ENCODE results near the gene KHNYN.

KHNYN gene

DNA sequence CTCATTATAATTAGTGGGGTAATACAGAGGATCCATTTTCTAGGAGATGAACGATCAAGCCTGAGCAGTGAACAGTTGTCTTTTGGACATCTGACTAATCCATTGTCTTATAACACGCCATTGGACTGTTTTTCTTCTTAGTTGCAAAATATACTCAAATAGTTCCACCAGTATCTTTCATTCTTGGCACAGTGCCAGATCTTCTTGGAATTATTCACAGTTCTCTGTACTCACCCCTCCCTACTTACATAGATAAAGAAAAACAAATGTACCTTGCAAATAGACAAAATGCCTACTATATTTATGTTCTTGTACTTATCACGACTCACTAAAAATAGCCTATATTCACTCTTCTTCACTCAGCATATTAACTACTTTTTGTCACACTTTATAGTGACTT is 4.0 kb upstream of the KHNYN start:
- DNase-seq = no peak

DNA sequence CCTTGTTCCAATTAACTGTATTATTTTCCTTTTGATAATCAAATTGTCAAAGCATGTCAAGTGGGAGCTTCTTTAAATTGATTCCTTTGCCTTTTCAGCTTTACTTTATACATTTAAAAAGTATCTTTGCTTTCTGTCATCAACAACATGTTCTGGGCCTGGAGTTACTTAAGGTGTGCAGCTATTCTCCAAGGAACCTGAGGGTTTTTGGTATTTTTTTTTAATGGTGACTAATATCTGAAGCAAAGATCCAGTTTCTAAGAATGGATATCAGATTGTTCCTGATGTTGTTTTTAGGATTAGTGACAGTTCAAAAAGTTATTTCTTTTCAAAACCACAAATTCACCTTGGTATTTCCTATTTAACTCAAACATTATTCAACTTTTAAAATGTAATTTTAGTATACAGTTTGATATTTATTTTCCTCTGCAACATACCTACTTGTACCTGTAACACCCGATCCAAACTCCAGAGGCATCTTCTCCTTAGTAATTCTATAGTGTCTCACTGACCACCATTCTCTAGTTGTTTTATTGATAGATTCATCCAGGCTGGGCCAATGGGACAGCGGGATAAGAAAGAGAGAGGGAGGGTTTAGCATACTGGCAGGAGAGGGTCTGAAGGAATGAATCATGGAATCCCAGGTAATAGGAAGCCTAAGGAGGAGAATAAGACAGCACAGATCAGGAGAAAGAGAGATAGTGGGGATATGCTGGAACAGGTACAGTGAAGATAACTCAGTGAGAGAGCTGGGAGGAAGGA is 3.4 kb upstream of the KHNYN start:
- DNase-seq = no peak

DNA sequence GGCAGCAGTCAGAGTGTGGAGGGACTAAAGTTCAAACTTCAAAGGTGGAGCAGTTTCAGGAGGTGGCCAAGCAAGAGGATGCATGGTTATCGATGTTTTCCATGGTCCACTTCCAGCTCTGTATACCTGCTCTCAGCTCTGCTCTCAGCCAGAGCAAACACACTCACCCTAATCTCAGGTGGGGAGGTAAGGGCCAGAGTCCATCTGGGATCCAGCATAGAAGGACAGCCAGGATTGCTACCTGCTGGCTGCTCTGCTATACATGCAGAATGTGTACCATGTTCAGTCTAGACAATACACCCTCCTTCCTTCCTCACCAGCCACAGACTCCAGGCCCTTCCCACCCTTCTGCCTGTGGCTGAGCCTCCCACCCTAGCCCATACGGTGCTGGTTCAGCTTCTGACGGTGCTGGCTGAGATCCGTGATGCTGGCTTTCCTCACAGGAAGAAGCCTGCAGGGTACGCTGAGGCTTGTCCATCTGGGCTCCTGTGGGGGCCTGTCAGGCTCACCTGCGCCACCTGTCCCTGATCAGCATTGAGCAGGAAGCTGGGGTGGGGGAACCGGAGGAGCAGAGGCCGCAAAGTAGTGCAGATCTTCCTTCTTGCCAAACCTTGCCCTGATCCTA is 2.7 kb upstream of the KHNYN start:
- DNase-seq = no peak

DNA sequence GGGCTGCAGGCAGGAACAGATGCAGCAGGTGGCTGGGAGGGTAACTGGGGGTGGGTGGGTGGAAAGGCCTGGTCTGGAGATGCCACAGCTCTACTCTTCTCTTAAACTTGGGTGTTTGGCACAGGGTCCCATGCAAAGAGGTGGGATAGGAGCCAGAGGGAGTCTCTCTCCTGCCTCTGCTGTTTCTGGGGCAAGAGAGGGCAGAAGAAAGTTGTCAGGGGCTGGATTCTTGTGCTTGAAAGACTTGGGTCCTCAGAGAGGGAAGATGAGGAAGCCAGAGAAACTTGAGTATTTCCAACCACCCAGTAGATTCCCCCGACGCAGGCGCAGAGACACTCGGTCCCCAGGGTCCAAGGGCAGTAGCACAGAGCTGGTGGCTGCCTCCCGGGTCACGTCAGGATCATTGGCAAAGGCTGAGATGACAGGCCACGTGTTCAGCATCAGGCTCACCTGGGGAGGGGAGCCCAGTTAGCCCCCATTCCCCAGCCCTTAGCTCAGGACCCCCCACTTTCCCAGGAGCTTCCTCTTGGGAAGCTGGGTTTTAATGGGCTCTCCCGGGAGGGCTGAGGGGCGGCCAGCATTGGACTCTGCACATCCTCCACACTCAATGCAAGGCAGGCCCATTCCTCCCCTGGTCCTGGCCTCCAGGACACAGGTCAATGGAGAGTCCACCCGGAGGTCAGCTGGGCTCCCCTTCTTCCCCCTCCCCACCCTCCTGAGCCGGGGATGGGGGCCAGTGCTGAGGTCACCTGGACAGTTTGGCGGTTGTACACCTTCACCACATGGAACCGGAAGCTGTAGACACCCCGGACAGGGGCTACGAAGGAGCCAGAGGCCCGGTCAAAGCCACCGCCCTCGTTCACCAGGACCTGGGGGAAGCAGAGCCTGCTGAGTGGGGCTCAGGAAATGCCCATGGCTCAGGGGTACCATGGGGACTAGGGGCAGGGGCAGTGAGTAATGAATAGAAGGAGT is 1.9 kb upstream of the KHNYN start:
- DNase-seq = no peak

DNA sequence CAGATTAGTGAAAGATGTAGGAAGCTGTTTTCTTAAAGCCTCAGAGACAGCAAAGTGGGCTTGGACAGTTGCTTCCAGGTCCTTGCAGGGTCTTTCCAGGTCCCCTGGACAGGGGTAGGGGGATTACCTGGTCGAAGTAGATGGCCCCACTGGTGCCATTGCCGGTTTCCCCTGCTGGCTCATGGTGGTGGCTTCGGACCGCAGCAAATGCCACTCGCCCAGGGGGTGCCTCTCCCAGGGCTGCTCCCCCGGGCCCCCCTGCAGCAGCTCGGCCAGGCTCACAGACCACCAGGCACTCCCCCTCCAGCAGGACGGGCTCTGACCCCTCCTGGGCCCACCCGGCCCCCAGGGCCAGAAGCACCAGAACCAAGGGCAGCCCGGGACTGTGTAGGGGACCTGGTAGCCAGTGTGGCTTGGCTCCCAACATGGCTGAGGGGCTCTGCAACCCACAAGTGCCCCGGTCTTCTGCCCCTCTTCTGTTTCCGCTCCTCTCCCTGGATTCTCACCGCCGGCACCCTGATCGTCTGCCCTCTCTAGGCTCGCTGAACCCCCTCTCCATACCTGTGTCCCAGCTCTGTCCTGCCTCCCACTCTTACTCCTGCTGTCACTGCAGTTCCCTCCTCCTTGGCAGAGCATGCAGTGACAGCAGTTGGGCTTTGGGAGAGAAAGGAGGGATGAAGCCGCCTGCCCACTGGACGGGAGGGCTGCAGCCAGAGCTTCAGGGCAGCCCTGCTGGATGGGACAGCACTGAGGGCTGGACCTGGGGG is 943 bp upstream of the KHNYN start:
- DNase-seq = no peak

DNA sequence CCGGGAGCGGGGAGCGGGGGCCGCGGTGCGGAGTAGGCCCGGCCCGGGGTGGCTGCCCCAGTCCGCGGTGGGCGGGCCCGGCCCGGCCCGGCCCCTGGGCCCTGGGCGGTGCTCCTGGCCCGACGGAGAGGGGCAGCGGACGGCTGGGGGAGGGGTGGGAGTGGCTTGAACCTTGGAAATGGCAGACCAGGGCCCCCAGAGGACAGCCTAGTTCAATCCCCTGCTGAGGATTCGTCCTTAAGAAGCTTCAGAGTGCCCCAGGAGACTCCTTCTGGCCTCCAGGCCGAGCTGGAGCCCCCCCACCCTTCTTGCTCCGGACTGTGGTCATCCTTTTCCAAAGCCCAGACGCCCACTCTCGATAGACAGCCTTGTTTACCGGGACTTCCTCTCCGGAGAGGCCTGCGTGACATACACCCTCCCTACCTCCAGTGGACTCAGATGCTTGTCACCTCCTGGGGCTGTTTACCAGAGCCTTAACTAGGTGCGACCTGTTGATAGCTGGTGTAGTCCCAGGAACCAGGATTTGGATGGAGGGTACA is 458 bp downstream of the KHNYN start:
- peak; percentile 56 for DNase-seq

DNA sequence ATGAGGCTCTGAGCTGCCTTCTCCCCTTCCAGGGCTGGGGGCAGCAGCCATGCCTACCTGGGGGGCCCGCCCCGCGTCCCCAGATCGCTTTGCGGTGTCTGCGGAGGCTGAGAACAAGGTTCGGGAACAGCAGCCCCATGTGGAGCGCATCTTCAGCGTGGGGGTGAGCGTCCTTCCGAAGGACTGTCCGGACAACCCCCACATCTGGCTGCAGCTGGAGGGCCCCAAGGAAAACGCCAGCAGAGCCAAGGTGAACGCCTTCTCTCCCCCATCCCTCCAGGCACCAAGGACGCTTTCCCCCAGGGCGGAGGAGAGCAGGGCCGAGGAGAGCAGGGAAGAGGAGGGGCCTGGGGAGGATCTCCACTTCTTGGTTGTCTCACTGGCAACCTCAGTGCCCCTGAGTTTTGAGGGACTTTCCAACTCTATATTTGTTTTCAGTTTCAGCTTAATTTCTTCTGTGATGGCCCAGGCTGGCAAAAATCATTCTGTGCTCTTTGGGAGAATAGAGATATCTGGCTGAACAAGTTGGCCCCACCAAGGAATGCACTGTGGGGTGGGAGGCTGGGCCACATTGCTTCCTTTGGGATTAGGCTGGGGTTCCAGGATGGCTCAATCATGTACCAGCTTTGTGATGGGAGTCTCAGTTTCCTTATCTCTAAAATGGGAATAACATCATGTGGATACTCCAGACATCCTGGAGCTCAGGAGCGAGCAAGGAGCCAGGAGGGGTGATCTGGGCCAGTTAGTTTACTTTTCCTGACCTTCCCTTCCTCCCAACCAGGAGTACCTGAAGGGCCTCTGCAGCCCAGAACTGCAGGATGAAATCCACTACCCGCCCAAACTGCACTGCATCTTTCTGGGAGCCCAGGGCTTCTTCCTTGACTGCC is 1.2 kb downstream of the KHNYN start:
- DNase-seq = no peak

DNA sequence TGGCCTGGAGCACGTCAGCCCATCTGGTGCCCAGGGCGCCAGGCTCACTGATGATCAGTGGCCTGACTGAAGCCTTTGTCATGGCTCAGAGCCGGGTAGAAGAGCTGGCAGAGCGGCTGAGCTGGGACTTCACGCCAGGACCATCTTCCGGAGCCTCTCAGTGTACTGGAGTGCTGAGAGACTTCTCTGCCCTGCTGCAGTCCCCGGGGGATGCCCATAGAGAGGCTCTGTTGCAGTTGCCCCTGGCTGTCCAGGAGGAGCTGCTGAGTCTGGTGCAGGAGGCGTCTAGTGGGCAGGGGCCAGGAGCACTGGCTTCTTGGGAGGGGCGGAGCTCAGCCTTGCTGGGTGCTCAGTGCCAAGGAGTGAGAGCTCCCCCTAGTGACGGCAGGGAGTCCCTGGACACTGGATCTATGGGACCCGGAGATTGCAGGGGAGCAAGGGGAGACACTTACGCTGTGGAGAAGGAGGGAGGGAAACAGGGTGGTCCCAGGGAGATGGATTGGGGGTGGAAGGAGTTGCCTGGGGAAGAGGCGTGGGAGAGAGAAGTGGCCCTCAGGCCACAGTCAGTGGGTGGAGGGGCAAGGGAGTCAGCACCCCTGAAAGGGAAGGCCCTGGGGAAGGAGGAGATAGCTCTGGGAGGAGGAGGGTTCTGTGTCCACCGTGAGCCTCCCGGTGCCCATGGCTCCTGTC is 2.0 kb downstream of the KHNYN start:
- peak; percentile 24 for DNase-seq

DNA sequence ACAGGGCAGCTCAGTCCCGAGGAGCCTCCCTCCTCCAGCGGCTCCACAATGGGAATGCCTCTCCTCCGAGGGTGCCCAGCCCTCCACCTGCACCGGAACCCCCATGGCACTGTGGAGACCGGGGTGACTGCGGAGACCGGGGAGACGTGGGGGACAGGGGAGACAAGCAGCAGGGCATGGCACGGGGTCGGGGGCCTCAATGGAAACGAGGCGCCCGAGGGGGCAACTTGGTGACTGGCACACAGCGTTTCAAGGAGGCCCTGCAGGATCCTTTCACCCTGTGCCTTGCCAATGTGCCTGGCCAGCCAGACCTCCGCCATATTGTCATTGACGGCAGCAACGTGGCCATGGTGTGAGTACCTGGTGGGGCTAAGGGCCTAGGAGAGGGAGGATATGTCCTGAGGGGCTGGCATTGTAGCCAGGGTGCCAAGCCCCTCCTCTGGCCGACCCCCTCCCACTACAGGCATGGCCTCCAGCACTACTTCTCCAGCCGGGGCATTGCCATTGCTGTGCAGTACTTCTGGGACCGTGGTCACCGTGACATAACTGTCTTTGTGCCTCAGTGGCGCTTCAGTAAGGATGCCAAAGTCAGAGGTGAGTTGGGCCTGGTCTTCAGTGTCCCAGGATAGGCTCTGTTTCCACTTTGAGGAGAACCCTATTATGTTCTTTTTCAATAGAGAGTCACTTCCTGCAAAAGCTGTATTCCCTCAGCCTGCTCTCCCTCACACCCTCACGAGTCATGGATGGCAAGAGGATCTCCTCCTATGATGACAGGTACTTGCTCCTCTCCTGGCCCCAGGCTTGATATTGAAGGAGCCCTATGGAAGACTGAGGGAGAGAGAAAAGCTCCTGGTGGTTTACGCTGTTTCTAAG is 2.7 kb downstream of the KHNYN start:
- DNase-seq = no peak

DNA sequence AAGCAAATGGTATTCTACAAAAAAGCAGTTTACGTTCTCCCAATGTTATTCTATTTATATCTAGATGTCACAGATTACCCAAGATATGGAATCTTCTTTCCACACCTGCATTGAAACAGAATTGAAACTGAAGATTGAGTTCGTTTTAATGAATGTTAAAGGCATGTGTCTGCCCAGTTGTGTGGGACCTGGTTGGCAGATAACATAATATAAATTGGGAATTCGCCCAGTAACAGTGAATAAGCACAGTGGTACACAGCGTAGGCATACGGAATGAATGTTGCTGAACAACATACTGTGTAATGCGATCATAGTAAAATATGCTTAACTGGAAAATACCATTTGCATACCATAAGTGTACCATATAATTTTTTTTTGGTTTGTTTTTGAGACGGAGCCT is 4.3 kb downstream of the KHNYN start:
- DNase-seq = no peak

DNA sequence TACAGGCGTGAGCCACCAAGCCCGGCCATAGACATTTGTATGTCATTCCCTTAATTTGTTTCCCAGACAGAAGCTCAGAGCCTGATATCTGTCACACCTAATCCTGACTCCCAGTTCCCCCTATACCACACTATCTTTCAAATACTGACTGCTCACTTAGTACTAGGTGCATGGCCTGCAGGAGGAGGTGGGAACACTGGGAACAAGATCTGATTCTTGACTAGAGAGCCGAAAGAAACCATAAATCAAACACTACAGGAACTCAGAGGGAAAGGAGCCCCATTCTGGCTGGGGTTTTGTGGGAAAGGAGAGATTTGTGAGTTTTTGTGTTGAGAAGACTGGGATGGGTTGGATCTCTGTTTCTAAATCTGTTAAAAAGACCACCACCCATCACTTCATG is 4.9 kb downstream of the KHNYN start:
- DNase-seq = no peak

DNA sequence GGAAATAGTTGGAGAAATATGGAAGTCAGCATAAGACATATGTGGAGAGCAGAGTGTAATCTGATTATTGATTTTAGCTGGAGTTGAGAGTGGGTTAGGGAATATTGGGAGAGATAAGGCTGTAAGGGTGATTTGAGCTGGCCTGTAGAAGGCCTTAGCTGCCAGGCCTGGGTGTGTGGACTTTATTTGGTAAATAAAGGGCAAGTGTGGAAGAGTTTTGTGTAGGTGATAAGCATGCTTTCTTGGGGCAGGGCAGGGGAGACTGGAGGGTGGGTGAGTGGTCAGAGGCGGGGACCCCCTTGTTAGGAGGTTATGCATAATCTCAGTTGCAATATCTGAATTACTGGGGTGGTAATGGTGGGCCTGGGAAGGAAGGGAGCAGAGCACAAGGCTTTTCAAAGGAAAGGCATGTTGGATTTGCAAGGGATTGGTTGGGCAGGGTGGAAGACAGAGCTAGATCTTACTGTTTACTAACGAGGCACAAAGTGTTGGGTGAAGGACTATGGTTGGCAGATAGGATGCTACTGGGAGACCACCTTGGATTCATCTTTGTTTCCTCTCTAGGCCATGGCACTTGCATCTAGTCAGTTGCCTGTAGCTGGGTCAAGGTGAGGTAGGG is 5.5 kb downstream of the KHNYN start:
- DNase-seq = no peak

DNA sequence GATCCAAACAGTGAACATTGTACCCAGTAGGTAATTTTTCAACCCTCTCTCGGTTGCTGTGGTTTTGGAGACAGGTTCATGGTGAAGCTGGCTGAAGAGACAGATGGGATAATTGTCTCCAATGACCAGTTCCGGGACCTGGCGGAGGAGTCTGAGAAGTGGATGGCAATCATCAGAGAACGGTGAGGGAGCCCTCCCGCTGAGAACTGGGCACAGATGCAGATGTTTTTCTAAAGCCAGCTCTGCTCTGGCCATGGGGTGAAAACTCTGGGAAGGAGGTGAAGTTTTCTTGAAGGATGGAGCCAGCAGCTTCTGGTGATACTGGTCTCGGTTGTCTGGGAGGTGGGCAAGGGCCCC is 6.2 kb downstream of the KHNYN start:
- no peak for DNase-seq

DNA sequence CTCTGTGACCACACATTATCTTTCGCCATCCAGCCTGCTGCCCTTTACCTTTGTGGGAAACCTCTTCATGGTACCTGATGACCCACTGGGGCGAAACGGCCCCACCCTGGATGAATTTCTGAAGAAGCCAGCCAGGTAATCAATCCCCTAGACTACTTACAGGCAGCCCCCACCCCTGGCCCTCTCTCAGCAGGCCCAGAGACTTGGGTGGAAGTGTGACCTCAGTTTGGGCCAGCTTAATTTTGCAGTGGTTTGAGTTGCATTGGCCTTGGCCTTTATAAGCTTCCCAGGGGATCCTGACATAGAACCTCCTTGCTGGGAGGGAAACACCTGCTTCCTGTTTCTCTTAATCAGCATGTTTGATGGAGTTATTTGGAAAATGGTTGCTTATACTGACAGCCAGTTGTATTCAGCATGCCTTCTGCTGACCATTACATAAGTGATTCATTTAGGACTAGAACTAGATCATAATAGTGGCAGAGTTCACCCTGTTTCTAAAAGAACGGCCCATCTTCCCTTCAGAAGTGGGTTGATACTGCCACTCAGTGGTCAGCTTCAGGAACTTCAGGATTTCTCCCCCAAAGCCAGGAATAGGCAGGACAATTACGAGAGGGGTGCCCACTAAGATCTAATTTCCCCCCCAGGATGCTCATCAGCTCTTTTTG is 6.7 kb downstream of the KHNYN start:
- no peak for DNase-seq

DNA sequence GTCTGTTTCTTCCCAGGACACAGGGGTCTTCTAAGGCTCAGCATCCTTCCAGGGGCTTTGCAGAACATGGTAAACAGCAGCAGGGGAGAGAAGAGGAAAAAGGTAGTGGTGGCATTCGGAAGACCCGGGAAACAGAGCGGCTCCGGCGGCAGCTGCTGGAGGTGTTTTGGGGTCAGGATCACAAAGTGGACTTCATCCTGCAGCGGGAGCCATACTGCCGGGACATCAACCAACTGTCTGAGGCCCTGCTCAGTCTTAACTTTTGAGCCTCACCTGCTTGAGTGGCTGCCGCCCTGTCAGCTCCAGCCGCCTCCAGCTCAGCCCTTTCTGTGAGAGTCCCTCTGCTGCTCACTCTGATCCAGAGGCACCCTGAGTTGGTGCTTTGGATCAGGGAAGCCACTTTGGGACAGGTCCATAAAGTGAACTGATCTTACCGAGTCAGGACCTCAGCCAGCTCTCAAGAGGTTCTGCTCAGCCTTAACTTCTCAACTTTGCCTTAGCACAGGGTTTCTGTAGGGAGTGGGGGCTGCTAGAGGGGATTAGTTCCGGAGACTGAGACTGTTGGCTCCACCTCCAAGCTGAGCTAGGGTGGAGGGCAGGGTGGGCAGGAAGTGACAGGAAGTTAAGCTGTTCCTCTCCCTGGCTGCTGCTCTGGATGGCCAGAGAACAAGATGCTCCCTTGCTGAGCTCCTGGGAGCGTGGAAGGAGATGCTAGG is 7.4 kb downstream of the KHNYN start:
- no peak for DNase-seq

DNA sequence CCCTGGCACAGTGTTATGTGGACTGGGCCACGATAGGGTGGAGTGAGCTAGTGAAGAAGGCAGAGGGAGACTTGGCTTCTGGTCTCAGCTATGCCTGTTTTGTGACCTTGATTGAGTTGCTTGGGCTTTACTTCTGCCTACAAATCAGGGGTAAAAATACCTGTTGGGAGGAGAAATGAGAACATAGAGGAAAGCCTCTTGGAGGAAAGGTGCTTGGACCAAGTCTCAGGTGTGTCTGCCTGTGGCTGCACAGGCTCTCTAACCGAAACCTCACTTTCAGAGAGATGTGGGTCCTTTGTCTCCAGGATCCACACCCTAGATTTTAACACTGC is 7.9 kb downstream of the KHNYN start:
- no peak for DNase-seq

DNA sequence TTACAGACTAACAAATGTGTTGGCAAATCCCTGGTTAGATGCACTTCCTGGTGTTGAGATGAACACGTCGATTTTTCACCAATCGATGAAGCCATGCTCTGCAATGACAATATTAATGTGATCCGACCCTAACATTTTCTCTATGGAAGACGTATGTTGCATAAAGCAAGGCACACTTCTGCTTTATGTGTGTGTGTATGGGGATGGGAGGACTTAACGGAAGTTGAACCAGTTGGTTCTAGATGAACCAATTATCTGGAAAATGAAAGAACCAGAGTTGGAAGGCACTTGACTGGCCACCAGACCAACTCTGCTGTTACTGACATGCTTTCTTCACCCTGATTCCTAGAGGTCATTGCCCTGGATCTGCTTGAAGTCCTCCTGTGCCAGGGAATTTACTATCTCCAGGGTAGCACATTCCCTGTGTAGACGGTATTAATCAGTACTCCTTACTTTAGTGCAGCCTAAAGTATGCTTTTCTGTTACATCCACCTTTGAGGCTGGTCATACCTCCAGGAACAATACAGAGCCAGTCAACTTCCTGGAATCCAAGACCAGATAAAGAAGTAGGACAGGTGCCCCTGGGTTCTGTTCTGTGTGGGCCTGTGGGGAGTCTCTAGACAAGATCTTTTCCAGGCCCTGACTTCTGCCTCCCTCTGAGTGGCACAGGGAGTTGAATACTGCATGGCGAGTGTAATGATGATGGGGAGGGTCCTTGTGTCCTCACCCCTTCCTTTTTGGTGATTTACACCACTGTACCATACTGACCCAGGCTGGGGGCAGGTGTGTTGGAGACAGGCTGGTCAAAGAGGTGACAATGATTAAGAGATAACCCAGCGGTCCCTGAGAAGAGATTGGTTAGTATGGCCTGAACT is 8.7 kb downstream of the KHNYN start:
- no peak for DNase-seq
